A673 (cell line): ENCODE results near the gene FGF3. TPM values are rescaled to one million over a fixed set of nuclear protein-coding genes. Genes with fewer than 3 reads are reported as not detected.

Experiments
- BruUV-seq: library from RNA; stranded (reverse); fragments of 400-500 nt; replicated peaks from 2 replicates; lab custom pipeline; 2021; lab: Mats Ljungman, UMichigan
- CTCF ChIA-PET: fragments of 300-600 bp; sonication (Branson Sonifier 250); formaldehyde crosslinking; loops from one replicate; lab custom pipeline; 2022; ENCODE audit warnings: antibody characterized with exemption; lab: Charles Lee
- POLR2A ChIA-PET: fragments of 300-600 bp; sonication (Branson Sonifier 250); formaldehyde crosslinking; loops from one replicate; lab custom pipeline; 2022; ENCODE audit warnings: antibody characterized with exemption; ENCODE audit not compliant: low non-redundant PET; lab: Charles Lee
- DNase-seq: peaks from one replicate; pipeline ENCODE4 v3.0.0-alpha.2; 2015; ENCODE audit warnings: low spot score
- H3K27ac ChIP-seq: fragments of 200-600 bp; sonication (generic); 2 replicates; pipeline ENCODE4 v1.5.1; 2016; ENCODE audit warnings: mixed run types, low read depth, mild to moderate bottlenecking, mixed read lengths, antibody characterized with exemption, low read length; ENCODE audit not compliant: poor library complexity, severe bottlenecking
- H3K27me3 ChIP-seq: fragments of 200-600 bp; sonication (generic); replicated peaks from 2 replicates; pipeline ENCODE4 v1.6.1; 2017; ENCODE audit warnings: mixed run types, low read depth, mild to moderate bottlenecking, mixed read lengths, antibody characterized with exemption, low read length; ENCODE audit not compliant: insufficient read depth, poor library complexity
- H3K36me3 ChIP-seq: fragments of 200-600 bp; sonication (generic); 2 replicates; pipeline ENCODE4 v1.6.1; 2016; ENCODE audit warnings: mixed run types, mild to moderate bottlenecking, mixed read lengths, antibody characterized with exemption, low read length; ENCODE audit not compliant: insufficient read depth, poor library complexity, severe bottlenecking
- H3K4me1 ChIP-seq: fragments of 200-600 bp; sonication (generic); 2 replicates; pipeline ENCODE4 v1.6.1; 2017; ENCODE audit warnings: mixed run types, mild to moderate bottlenecking, mixed read lengths, antibody characterized with exemption, low read length; ENCODE audit not compliant: insufficient read depth, poor library complexity, severe bottlenecking
- H3K4me3 ChIP-seq: fragments of 200-600 bp; sonication (generic); 2 replicates; pipeline ENCODE4 v1.5.1; 2016; ENCODE audit warnings: low read depth, mixed run types, mild to moderate bottlenecking, mixed read lengths, low read length; ENCODE audit not compliant: poor library complexity, severe bottlenecking
- H3K9me3 ChIP-seq: fragments of 200-600 bp; sonication (generic); 2 replicates; pipeline ENCODE4 v1.6.1; 2016; ENCODE audit warnings: mixed run types, low read depth, mild to moderate bottlenecking, mixed read lengths, antibody characterized with exemption, low read length; ENCODE audit not compliant: poor library complexity, severe bottlenecking
- EZH2 ChIP-seq: fragments of 200-600 bp; sonication (generic); IDR thresholded peaks from 2 replicates; pipeline ENCODE4 v1.6.1; 2017; ENCODE audit warnings: borderline replicate concordance, low read depth, mild to moderate bottlenecking, mixed read lengths, antibody characterized with exemption, low read length; ENCODE audit not compliant: poor library complexity, severe bottlenecking
- intact Hi-C: fragments of 100-400 bp; cut with micrococcal nuclease; formaldehyde crosslinking; loops from one replicate; pipeline ENCODE4 v1.10.0; 2022; ENCODE audit not compliant: unreplicated experiment
- total RNA-seq: library from RNA; stranded (reverse); gene quantifications from 2 replicates; pipeline ENCODE4 v1.2.3, GENCODE V29; 2021
- TF ChIP-seq, protein P1 (sequence below): fragments of 300-800, 200-600 bp; sonication (generic); conservative IDR thresholded peaks from 2 replicates; pipeline ENCODE4 v1.5.1; 2017; ENCODE audit warnings: low read depth, mild to moderate bottlenecking, antibody characterized with exemption, low read length, moderate library complexity, mixed read lengths

FGF3 gene
- total RNA-seq, 1 experiment from 2014 or later = not detected

DNA sequence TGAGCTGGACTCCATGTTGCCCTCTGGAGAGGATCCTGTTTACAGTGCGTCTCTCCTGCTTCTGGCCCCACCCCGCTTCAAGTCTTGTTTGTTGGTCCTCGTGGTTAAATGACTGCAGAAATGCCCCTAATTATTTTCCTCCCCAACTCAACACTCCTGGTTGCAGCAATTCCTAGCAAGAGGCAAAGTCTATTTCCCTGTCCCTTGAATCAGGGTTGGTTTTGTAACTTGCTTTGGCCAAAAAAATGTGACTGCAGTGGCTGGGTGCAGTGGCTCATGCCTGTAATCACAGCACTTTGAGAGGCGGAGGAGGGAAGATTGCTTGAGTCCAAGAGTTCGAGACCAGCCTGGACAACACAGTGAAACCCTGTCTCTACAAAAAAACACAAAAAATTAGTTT, 41.0 kb upstream of the FGF3 start:
- H3K27ac ChIP-seq = no peak overlapping the region
- TF ChIP-seq, protein P1, sequence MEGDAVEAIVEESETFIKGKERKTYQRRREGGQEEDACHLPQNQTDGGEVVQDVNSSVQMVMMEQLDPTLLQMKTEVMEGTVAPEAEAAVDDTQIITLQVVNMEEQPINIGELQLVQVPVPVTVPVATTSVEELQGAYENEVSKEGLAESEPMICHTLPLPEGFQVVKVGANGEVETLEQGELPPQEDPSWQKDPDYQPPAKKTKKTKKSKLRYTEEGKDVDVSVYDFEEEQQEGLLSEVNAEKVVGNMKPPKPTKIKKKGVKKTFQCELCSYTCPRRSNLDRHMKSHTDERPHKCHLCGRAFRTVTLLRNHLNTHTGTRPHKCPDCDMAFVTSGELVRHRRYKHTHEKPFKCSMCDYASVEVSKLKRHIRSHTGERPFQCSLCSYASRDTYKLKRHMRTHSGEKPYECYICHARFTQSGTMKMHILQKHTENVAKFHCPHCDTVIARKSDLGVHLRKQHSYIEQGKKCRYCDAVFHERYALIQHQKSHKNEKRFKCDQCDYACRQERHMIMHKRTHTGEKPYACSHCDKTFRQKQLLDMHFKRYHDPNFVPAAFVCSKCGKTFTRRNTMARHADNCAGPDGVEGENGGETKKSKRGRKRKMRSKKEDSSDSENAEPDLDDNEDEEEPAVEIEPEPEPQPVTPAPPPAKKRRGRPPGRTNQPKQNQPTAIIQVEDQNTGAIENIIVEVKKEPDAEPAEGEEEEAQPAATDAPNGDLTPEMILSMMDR = no peak
- TF ChIP-seq EZH2 = no peak
- no peak overlapping the region for H3K4me3 ChIP-seq
- intact Hi-C loops = no loop called here
- H3K27me3 ChIP-seq = peaks cover 20% of the 10 kb centered on the region
- BruUV-seq = no TSS peak
- no peak for DNase-seq
- ChIA-PET CTCF (interaction anchor here (0.6 kb wide), 1 partner anchor 144 kb away, joined by 3 read pairs; no protein-coding TSS in a partner anchor), POLR2A (no interaction called here)
- H3K36me3 ChIP-seq = no peaks in the 10 kb centered on the region
- H3K9me3 ChIP-seq = no peaks in the 10 kb centered on the region
- no peaks in the 10 kb centered on the region for H3K4me1 ChIP-seq

DNA sequence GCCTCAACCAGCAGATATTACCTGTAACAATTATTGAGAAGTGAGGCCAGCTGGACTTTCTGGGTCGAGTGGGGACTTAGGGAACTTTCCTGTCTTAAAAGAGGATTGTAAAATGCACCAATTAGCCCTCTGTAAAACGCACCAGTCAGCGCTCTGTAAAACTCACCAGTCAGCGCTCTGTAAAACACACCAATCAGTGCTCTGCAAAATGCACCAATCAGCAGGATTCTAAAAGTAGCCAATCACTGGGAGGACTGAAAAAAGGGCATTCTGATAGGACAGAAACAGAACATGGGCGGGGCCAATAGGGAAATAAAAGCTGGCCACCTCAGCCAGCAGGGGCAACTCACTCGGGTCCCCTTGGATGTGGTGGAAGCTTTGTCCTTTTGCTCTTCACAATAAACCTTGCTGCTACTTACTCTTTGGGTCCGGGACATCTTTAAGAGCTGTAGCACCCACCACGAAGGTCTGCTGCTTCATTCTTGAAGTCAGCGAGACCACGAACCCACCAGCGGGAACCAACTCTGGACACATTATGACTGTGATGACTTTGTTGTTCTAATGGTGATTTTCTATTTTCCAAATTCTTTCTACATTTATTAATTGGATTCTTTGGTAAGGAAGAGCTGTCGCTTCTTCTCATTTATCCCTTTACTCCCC, 40.2 kb upstream of the FGF3 start:
- POLR2A ChIA-PET = no interaction called here
- H3K27me3 ChIP-seq = peaks cover 20% of the 10 kb centered on the region

DNA sequence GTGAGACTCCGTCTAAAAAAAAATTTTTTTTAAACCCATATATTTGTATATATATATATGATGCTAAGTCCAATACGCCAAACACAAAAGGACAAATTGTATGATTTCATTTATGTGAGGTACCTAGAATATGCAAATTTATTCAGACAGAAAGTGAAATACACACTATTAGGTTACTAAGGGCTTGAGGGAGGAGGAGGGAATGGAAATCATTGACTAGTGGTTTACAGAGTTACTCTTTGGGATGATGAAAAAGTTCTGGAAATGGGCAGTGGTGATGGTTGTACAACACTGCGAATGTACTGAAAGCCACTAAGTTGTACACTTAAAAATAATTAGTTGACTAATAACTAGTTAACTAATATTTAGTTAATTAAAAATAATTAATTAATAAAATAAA, 36.2 kb upstream of the FGF3 start:
- TF ChIP-seq, protein P1 = no peak
- no peak for TF ChIP-seq EZH2
- ChIA-PET POLR2A (no interaction called here), CTCF (no interaction called here)
- intact Hi-C loops = no loop called here
- no peak for DNase-seq
- no peaks in the 10 kb centered on the region for H3K36me3 ChIP-seq
- peaks cover 41% of the 10 kb centered on the region for H3K27me3 ChIP-seq
- BruUV-seq = no TSS peak
- H3K27ac ChIP-seq = no peak overlapping the region
- no peaks in the 10 kb centered on the region for H3K9me3 ChIP-seq
- H3K4me1 ChIP-seq = no peaks in the 10 kb centered on the region
- no peak overlapping the region for H3K4me3 ChIP-seq

More for the DNA sequence above, 40.2 kb upstream of the FGF3 start:
- no peaks in the 10 kb centered on the region for H3K9me3 ChIP-seq
- CTCF ChIA-PET = interaction anchor here (0.6 kb wide), 1 partner anchor 143 kb away, joined by 3 read pairs; no protein-coding TSS in a partner anchor
- H3K4me3 ChIP-seq = no peak overlapping the region
- TF ChIP-seq, protein P1 = no peak
- TF ChIP-seq EZH2 = no peak
- H3K36me3 ChIP-seq = no peaks in the 10 kb centered on the region
- no peak overlapping the region for H3K27ac ChIP-seq
- DNase-seq = no peak
- BruUV-seq = no TSS peak
- no peaks in the 10 kb centered on the region for H3K4me1 ChIP-seq
- intact Hi-C loops = no loop called here
